ENCODE measurements around the gene PARD6B. TPM values are rescaled to one million over a fixed set of nuclear protein-coding genes. Genes with fewer than 3 reads are reported as not detected.

The PARD6B gene
- total and polyA plus RNA-seq, 2 of the 13 experiments (the other 11 are each of a cell fraction or from before 2014, with no cell fraction given) = 6.9 to 22.2 TPM

- TF ChIP-seq ZNF644 (CRISPR knock-in tag; IDR thresholded peaks at IDR 0.05; ENCODE audit: low read depth) (peak; percentile 94), TSC22D2 (CRISPR knock-in tag; IDR thresholded peaks at IDR 0.05; ENCODE audit: borderline replicate concordance) (0 out of 2 replicates have a peak, but pooled peaks have one; percentile 43), DNMT3B (CRISPR knock-in tag; conservative IDR thresholded peaks at IDR 0.05) (0 out of 2 replicates have a peak, but pooled peaks have one; percentile 43), YEATS4 (CRISPR knock-in tag; IDR thresholded peaks at IDR 0.05; ENCODE audit: borderline replicate concordance) (peak; percentile 33; the same call in 1 of the 2 replicates), MIXL1 (CRISPR knock-in tag; IDR thresholded peaks at IDR 0.05) (0 out of 2 replicates have a peak, but pooled peaks have one; percentile 31), RXRA (CRISPR knock-in tag; IDR thresholded peaks at IDR 0.05) (peak; percentile 72; the same call in 1 of the 2 replicates), CBX1 (IDR thresholded peaks at IDR 0.05; ENCODE audit: low read depth) (peak; percentile 77), HOMEZ (CRISPR knock-in tag; IDR thresholded peaks at IDR 0.05; ENCODE audit: low read depth) (peak; percentile 80), ZNF609 (CRISPR knock-in tag; IDR thresholded peaks at IDR 0.05; ENCODE audit: borderline replicate concordance) (peak; percentile 51), ZNF670 (CRISPR knock-in tag; IDR thresholded peaks at IDR 0.05; ENCODE audit: borderline replicate concordance) (peak; percentile 66; the same call in 1 of the 2 replicates), MXI1 (IDR thresholded peaks at IDR 0.05; ENCODE audit: borderline replicate concordance, low read depth, low read length) (peak; percentile 44; the same call in 1 of the 3 replicates), ATF3 (CRISPR knock-in tag; IDR thresholded peaks at IDR 0.05) (peak; percentile 94), ZNF501 (CRISPR knock-in tag; IDR thresholded peaks at IDR 0.05) (peak; percentile 78), ZNF263 (CRISPR knock-in tag; IDR thresholded peaks at IDR 0.05) (peak; percentile 52; the same call in 1 of the 2 replicates), TFDP1 (CRISPR knock-in tag; IDR thresholded peaks at IDR 0.05; ENCODE audit: borderline replicate concordance) (peak; percentile 61), ZNF205 (CRISPR knock-in tag; IDR thresholded peaks at IDR 0.05) (peak; percentile 43), CHD4 (IDR thresholded peaks at IDR 0.05; ENCODE audit: borderline replicate concordance, low read length) (peak; percentile 76; the same call in 1 of the 2 replicates), ATF7-NPFF (CRISPR knock-in tag; IDR thresholded peaks at IDR 0.05; ENCODE audit: low read depth) (peak; percentile 71), ZNF747 (CRISPR knock-in tag; IDR thresholded peaks at IDR 0.05; ENCODE audit: borderline replicate concordance) (0 out of 2 replicates have a peak, but pooled peaks have one; percentile 75), TFDP2 (CRISPR knock-in tag; IDR thresholded peaks at IDR 0.05) (peak; percentile 64)
These were observed 32.4 kb downstream of the PARD6B start (continued) for GRCh38 chr20:50763550-50764458.

All from HepG2 (cell line).